Measurements from ENCODE around the gene RNF212. TPM values are rescaled to one million over a fixed set of nuclear protein-coding genes. Genes with fewer than 3 reads are reported as not detected.

The RNF212 gene
- total and polyA plus RNA-seq, 2 experiments from 2014 or later: 8.4 to 10.4 TPM

GRCh38 chr4:1080432-1080831 is 32.9 kb downstream of the RNF212 start:
- Histone ChIP-seq H3K79me2 (no peaks in the 10 kb centered on the region), H3K4me1 (ENCODE audit: insufficient read depth) (no peaks in the 10 kb centered on the region), H3K4me3 (no peak overlapping the region), H3K36me3 (replicated peaks; ENCODE audit: insufficient read depth, low read depth) (no peaks in the 10 kb centered on the region), H3K27ac (no peak overlapping the region), H2AFZ (no peak overlapping the region), H3K9me3 (ENCODE audit: low read depth) (no peaks in the 10 kb centered on the region), H3K9me2 (replicated peaks; ENCODE audit: insufficient read depth) (no peaks in the 10 kb centered on the region), H4K20me1 (ENCODE audit: insufficient read depth, poor library complexity, severe bottlenecking) (no peaks in the 10 kb centered on the region), H3K27me3 (no peaks in the 10 kb centered on the region), H3K4me2 (no peak overlapping the region)
- DNase-seq (ENCODE audit: low spot score): no peak
- WGBS (ENCODE audit: low lambda C conversion rate, missing lambda C conversion rate): 91% methylated on average over 9 of the region's 9 CpGs
- TF ChIP-seq CTCF (IDR thresholded peaks at IDR 0.05; ENCODE audit: poor library complexity) (no peak), EZH2phosphoT487 (IDR thresholded peaks at IDR 0.05; ENCODE audit: low read depth, severe bottlenecking, unreplicated experiment) (no peak), EZH2 (IDR thresholded peaks at IDR 0.05; ENCODE audit: borderline replicate concordance) (no peak)

GRCh38 chr4:1079711-1080265 is 33.6 kb downstream of the RNF212 start:
- Histone ChIP-seq H4K20me1 (ENCODE audit: insufficient read depth, poor library complexity, severe bottlenecking) (no peaks in the 10 kb centered on the region), H2AFZ (no peak overlapping the region), H3K36me3 (replicated peaks; ENCODE audit: insufficient read depth, low read depth) (no peaks in the 10 kb centered on the region), H3K4me3 (no peak overlapping the region), H3K9me3 (ENCODE audit: low read depth) (no peaks in the 10 kb centered on the region), H3K4me2 (no peak overlapping the region), H3K27me3 (no peaks in the 10 kb centered on the region), H3K4me1 (ENCODE audit: insufficient read depth) (no peaks in the 10 kb centered on the region), H3K9me2 (replicated peaks; ENCODE audit: insufficient read depth) (no peaks in the 10 kb centered on the region), H3K27ac (no peak overlapping the region), H3K79me2 (no peaks in the 10 kb centered on the region)
- no peak for DNase-seq (ENCODE audit: low spot score)
- whole genome bisulfite sequencing (ENCODE audit: low lambda C conversion rate, missing lambda C conversion rate): 92% methylated on average over 17 of the region's 17 CpGs
- no peak for TF ChIP-seq EZH2phosphoT487 (IDR thresholded peaks at IDR 0.05; ENCODE audit: low read depth, severe bottlenecking, unreplicated experiment)
- no peak for TF ChIP-seq EZH2 (IDR thresholded peaks at IDR 0.05; ENCODE audit: borderline replicate concordance)
- no peak for TF ChIP-seq CTCF (IDR thresholded peaks at IDR 0.05; ENCODE audit: poor library complexity)

- TF ChIP-seq EZH2phosphoT487 (IDR thresholded peaks at IDR 0.05; ENCODE audit: low read depth, severe bottlenecking, unreplicated experiment) (no peak), EZH2 (IDR thresholded peaks at IDR 0.05; ENCODE audit: borderline replicate concordance) (no peak), CTCF (IDR thresholded peaks at IDR 0.05; ENCODE audit: poor library complexity) (no peak)
- no peak overlapping the region for H3K4me3 ChIP-seq
- no peaks in the 10 kb centered on the region for H4K20me1 ChIP-seq (ENCODE audit: insufficient read depth, poor library complexity, severe bottlenecking)
- H3K36me3 ChIP-seq (replicated peaks; ENCODE audit: insufficient read depth, low read depth): no peaks in the 10 kb centered on the region
- H3K4me2 ChIP-seq: no peak overlapping the region
- no peak for DNase-seq (ENCODE audit: low spot score)
- H3K27me3 ChIP-seq: no peaks in the 10 kb centered on the region
- WGBS (ENCODE audit: low lambda C conversion rate, missing lambda C conversion rate): 97% methylated on average over 5 of the region's 5 CpGs
- H3K9me2 ChIP-seq (replicated peaks; ENCODE audit: insufficient read depth): no peaks in the 10 kb centered on the region
- H3K27ac ChIP-seq: no peak overlapping the region
- H3K4me1 ChIP-seq (ENCODE audit: insufficient read depth): no peaks in the 10 kb centered on the region
- H3K79me2 ChIP-seq: no peaks in the 10 kb centered on the region
- no peak overlapping the region for H2AFZ ChIP-seq
- no peaks in the 10 kb centered on the region for H3K9me3 ChIP-seq (ENCODE audit: low read depth)
Measured at GRCh38 chr4:1078490-1078889, 34.9 kb downstream of the RNF212 start.
